Measurements from ENCODE around the gene TDRD9. TPM values are rescaled to one million over a fixed set of nuclear protein-coding genes. Genes with fewer than 3 reads are reported as not detected.

The TDRD9 gene
- total RNA-seq, 1 donor from 2014 or later = not detected

- H3K27me3 Mint-ChIP-seq = peaks cover 17% of the 10 kb centered on the region
- no peak for TF ChIP-seq CTCF (conservative IDR thresholded peaks at IDR 0.05)
- no peak overlapping the region for H3K4me3 Mint-ChIP-seq
- no peak overlapping the region for H3K27ac Mint-ChIP-seq
- no peaks in the 10 kb centered on the region for H3K9me3 Mint-ChIP-seq
- H3K4me1 Mint-ChIP-seq (ENCODE audit: unreplicated experiment) = no peaks in the 10 kb centered on the region
- DNase-seq (ENCODE audit: extremely low spot score, unreplicated experiment) = no peak
- no peaks in the 10 kb centered on the region for H3K36me3 Mint-ChIP-seq
Measured at GRCh38 chr14:104034976-104035699, 106.9 kb downstream of the TDRD9 start.

GRCh38 chr14:104036212-104036611 lies 108.0 kb downstream of the TDRD9 start:
- H3K27ac Mint-ChIP-seq = no peak overlapping the region
- no peak overlapping the region for H3K4me3 Mint-ChIP-seq

GRCh38 chr14:104037074-104037473 lies 108.8 kb downstream of the TDRD9 start:
- H3K27ac Mint-ChIP-seq = no peak overlapping the region
- no peaks in the 10 kb centered on the region for H3K9me3 Mint-ChIP-seq
- no peak overlapping the region for H3K4me3 Mint-ChIP-seq
- no peaks in the 10 kb centered on the region for H3K36me3 Mint-ChIP-seq
- no peaks in the 10 kb centered on the region for H3K4me1 Mint-ChIP-seq (ENCODE audit: unreplicated experiment)
- H3K27me3 Mint-ChIP-seq = peaks cover 33% of the 10 kb centered on the region
- DNase-seq (ENCODE audit: extremely low spot score, unreplicated experiment) = no peak
- no peak for TF ChIP-seq CTCF (conservative IDR thresholded peaks at IDR 0.05)

More at GRCh38 chr14:104036212-104036611, 108.0 kb downstream of the TDRD9 start:
- DNase-seq (ENCODE audit: extremely low spot score, unreplicated experiment) = no peak
- H3K36me3 Mint-ChIP-seq = no peaks in the 10 kb centered on the region
- no peak for TF ChIP-seq CTCF (conservative IDR thresholded peaks at IDR 0.05)
- H3K9me3 Mint-ChIP-seq = no peaks in the 10 kb centered on the region
- H3K4me1 Mint-ChIP-seq (ENCODE audit: unreplicated experiment) = no peaks in the 10 kb centered on the region
- peaks cover 27% of the 10 kb centered on the region for H3K27me3 Mint-ChIP-seq

GRCh38 chr14:104037903-104038302 lies 109.6 kb downstream of the TDRD9 start:
- Mint-ChIP-seq H3K9me3 (no peaks in the 10 kb centered on the region), H3K27me3 (peaks cover 33% of the 10 kb centered on the region), H3K36me3 (no peaks in the 10 kb centered on the region), H3K4me3 (no peak overlapping the region), H3K4me1 (ENCODE audit: unreplicated experiment) (no peaks in the 10 kb centered on the region), H3K27ac (no peak overlapping the region)
- DNase-seq (ENCODE audit: extremely low spot score, unreplicated experiment) = no peak
- TF ChIP-seq CTCF (conservative IDR thresholded peaks at IDR 0.05) = no peak

GRCh38 chr14:104039214-104039613 lies 111.0 kb downstream of the TDRD9 start:
- no peak overlapping the region for H3K4me3 Mint-ChIP-seq
- H3K27me3 Mint-ChIP-seq = peaks cover 26% of the 10 kb centered on the region
- no peak for TF ChIP-seq CTCF (conservative IDR thresholded peaks at IDR 0.05)
- no peaks in the 10 kb centered on the region for H3K36me3 Mint-ChIP-seq
- H3K4me1 Mint-ChIP-seq (ENCODE audit: unreplicated experiment) = no peaks in the 10 kb centered on the region
- no peak for DNase-seq (ENCODE audit: extremely low spot score, unreplicated experiment)
- no peaks in the 10 kb centered on the region for H3K9me3 Mint-ChIP-seq
- H3K27ac Mint-ChIP-seq = no peak overlapping the region

Data from type B pancreatic cell (in vitro differentiated cells).